ENCODE data around the gene GAPVD1.

Gene GAPVD1

GRCh38 chr9:125238127-125238914, 23.3 kb upstream of the GAPVD1 start:
- H3K4me3 ChIP-seq, result peak overlapping the region; percentile 90
- TF ChIP-seq CTCF (IDR thresholded peaks at IDR 0.05), result no peak
- DNase-seq (ENCODE audit: low spot score), result no peak
- H3K27ac ChIP-seq, result no peak overlapping the region

GRCh38 chr9:125238915-125239446, 22.6 kb upstream of the GAPVD1 start:
- Histone ChIP-seq H3K27ac (no peak overlapping the region), H3K4me3 (peak overlapping the region; percentile 90)
- TF ChIP-seq CTCF (IDR thresholded peaks at IDR 0.05), result no peak
- no peak for DNase-seq (ENCODE audit: low spot score)

GRCh38 chr9:125239631-125240597, 21.7 kb upstream of the GAPVD1 start:
- Histone ChIP-seq H3K27ac (peak overlapping the region; percentile 94 to 97), H3K4me3 (peak overlapping the region; percentile 90)
- TF ChIP-seq CTCF (IDR thresholded peaks at IDR 0.05), result no peak
- no peak for DNase-seq (ENCODE audit: low spot score)

GRCh38 chr9:125240649-125240999, 21.0 kb upstream of the GAPVD1 start:
- H3K4me3 ChIP-seq, result peak overlapping the region; percentile 90
- DNase-seq (ENCODE audit: low spot score), result no peak
- TF ChIP-seq CTCF (IDR thresholded peaks at IDR 0.05), result no peak
- H3K27ac ChIP-seq, result peak overlapping the region; percentile 94 to 97

DNA sequence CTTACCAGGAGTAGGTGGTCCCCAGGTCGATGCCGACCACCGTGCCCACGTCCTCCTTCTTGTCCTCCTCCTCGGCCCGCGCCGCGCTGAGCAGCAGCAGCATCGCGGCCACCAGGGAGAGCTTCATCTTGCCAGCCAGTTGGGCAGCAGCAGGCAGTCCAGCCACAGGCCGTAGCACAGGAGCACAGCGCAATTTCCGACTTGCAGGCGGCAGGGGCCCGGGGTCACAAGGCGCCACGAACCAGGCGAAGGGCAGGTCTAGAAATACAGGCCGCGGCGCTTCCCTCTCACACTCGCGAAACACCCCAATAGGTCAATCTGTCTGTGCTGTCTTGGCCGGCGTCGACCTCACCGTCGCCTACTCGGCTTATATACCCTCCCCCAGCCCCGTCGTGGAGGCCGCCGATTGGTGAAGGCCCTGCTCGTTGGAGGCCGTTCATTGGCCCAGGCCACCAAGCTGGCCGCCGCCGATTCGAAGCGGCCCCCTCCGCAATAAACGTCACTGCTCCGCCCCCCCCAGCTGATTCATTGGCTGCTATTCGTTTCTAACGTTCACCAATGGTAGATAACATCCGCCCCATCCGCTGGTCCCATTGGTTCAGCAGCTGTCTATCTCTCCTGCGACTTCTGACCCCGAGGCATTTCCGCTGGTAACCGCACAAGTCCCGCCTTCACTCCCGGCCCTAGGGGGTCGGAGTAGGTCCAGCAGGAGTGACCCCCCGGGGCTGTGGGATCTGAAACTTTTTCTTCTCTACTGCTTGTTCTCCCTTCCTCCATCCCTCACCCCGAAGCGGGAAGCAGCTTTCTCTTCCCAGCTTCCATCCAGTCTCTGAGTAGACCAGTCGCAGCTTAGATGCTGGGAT, 20.4 kb upstream of the GAPVD1 start, which contains the start of gene HSPA5:
Gene HSPA5 (minus strand): TSS at position 344 of the 863 bp plus-strand sequence. CDS start 217 bp downstream, at position 127.
- H3K27ac ChIP-seq, result peak within 1 kb of the TSS; percentile 94 to 98
- peak; percentile 100 for DNase-seq (ENCODE audit: low spot score)
- TF ChIP-seq CTCF (IDR thresholded peaks at IDR 0.05), result no peak

More for the DNA sequence above, 20.4 kb upstream of the GAPVD1 start, which contains the start of gene HSPA5:
- H3K4me3 ChIP-seq, result peak within 1 kb of the TSS; percentile 90
